Activated CD4-positive, alpha-beta T cell treated with anti-CD3 and anti-CD28 coated beads for 4 hours (primary cell): ENCODE data around the gene VEZF1.
"Not testable (repeated sequence)": the region's sequence is repeated elsewhere in the genome, so short reads cannot be mapped to it uniquely, and the experiment has no call there.

ENCODE experiments used
- DNase-seq, 2 donors: peaks; one replicate each; pipeline ENCODE4 v3.0.0-alpha.2; 2020

Gene VEZF1

DNA sequence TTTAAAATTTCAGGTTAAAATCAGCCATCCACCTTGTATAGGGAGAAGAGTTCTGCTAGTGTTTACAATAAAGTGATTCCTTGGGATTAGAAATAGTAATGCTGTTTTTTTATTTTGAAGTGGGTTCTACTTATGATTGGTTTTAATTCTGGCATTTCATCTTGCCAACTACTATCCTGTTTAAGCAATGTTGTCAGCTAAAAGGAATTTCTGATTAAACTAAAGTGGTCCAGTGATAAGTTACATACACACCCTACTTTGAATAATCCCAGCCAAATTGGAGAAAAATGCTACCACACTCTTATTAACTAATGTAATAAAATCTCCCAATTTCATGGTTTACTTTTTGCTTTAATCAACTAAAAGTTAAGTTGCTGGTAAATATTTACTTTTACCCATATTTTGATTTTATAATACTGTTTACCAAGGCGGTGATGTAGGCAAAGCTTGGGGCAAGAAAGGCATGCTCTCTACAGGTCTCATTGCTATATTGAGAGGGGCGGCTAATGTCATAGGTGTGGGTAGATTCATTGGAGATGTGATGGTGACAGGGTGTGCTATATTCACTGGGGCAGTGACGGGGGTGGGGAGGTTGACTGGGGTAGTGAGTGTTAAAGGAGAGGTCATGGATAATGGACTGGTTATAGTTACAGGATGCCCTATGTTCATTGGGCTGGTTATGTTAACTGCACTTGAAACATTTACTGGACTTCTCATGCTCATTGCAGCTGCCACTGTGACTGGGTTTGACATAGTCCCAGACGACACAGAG, 13.8 kb downstream of the VEZF1 start:
- DNase-seq: not testable (repeated sequence)

DNA sequence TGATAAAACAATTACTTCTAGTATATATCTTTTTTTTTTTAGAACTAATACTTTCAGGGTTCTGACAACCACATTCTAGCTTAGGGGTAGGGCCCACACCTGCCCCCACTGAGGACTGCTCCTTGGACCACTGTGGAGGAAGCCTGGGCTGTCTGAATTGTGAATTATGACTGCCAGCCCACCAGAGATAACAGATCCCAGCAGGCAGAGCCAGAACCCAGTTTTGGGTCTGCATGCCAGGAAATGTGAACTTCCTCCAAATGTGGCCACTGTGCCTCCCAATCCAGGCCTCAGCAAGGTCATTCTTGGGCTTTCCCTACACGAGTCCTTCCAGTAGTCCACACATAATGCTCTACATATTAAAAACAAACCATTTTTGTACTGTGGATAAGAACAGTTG, 15.9 kb downstream of the VEZF1 start:
- no peak for DNase-seq

DNA sequence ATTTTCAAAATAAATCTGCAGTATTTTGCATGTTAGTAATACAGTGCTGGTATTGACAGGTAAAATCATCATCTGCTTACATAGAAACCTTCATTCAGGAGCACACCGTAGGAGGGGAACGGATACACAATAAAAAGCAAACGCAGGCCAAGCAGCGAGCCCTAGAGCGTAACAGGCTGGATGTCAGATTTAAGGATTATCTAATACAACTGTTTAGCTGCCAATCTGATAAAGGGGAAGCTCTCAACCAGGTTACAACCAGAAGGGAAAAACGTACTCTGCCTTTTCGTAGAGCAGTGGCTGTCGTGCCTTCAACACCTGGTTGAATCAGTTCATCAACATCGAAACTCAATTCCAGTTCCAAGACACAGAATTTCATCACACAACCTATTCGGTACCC, 16.5 kb downstream of the VEZF1 start:
- no peak for DNase-seq

DNA sequence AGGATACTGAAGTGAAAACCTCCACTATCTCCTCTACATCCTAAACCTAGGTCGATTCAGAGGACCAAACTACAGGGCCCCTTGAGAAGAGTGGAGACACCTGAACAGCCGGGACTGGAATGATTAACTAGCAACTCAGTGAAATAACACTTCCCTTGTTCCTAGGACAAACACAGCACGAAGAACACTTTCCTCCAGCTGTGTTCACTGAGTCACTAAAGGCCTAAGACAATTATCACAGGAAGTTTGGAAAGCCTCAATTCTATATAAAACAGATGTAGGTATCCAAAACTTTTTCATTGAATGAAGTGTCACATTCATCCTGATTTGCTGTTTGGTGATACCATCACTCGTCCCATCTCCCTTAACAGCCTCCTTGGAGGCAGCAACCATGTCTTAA, 17.3 kb downstream of the VEZF1 start:
- DNase-seq: no peak

DNA sequence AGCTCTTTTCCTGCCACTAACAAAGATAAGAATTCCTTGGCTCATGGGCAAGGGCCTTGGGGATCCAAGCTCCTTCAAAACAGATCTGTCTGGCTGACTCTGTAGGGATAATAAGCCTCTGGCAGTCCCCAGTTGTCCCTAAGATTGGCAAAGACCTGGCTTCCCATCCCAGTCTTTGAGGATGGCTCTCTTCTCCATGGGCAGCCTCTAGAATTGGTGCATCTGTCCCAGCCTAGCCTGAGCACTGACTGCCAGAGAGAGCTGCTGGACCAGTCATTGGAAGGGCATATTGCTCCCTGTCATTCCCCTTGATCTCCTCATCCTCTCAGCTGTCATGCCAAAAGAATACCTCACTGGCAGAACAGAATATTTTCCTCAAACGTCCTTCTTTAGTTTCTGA, 19.6 kb downstream of the VEZF1 start:
- no peak for DNase-seq

DNA sequence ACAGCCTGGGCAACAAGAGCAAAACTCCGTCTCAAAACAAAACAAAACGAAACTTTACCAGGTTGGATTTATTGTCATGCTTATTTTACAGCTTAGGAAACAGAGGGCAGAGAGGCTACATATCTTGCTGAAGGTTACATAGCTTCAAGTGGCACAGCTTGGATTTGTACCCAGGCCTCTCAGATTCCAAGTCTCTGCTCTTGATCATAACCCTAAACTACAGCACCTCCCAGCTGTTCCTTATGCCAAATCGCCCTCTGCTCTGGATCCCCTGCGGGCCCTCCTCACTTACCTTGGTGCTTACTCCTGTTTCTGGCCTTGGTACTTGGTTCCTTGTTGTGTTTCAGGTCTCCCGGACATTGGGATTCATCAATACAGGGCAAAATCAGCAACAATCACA, 21.2 kb downstream of the VEZF1 start:
- no peak for DNase-seq

DNA sequence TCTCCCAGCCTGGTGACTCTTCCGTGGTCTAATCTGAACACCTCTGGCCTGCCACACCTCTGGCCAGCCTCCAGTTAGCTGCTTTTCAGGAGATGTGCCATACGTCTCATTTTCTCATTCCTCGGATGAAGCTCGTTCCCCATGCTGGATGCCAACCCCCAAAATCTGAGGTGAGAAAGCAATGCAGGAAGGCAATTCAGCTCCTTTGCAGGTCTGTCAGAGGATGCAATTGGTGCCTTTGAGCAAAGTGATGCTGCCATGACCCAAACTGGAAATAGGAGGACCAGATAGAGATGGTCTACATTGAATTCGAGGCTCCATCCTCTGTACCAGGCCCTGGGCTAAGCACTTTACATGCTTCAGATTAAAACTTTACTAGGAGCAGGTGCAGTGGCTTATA, 21.8 kb downstream of the VEZF1 start:
- no peak for DNase-seq

DNA sequence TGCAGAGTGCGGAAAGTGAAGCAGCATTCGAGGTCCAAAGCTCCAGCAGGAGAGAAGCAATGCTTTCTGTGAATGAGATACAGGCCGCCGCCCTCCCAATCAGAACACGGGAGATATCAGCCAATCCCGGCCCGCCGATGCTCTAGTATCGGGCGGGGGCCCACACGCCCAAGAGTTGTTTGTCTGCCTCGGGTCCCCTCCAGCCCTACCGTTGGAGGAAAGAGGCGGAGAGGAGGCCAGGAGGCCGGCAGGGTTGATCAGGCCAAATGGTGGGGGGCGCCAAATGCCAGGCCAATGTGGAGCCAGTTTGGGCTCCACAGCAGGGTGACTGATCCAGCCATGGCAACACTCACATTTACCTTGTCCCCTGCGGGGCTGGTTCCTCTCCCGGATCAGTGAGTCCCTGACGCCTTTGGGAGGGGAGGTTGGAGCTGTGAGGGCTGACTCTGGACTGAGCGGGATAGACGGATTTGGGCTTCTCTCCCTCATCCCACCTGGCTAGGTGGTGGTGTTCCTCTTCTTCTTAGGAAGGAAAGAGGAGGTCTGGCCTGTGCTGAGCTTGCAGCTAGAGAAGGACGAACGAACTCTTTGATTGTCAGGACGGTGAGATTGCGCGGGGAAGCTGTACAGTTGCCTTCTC, 22.4 kb downstream of the VEZF1 start:
- no peak for DNase-seq

DNA sequence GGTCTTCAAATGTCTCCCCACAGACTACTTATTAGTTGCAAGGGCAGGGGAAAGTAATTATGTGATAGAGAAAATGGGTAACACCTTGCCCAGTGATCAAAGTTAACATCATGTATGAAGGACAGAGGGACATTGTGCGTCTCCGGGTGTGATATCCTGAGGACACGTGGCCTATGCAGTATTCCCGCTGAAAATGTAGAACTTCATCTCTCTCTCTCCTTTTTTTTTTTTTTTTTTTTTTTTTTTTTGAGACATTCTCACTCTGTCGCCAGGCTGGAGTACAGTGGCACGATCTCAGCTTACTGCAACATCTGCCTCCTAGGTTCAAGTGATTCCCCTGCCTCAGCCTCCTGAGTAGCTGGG, 24.9 kb downstream of the VEZF1 start:
- no peak for DNase-seq

DNA sequence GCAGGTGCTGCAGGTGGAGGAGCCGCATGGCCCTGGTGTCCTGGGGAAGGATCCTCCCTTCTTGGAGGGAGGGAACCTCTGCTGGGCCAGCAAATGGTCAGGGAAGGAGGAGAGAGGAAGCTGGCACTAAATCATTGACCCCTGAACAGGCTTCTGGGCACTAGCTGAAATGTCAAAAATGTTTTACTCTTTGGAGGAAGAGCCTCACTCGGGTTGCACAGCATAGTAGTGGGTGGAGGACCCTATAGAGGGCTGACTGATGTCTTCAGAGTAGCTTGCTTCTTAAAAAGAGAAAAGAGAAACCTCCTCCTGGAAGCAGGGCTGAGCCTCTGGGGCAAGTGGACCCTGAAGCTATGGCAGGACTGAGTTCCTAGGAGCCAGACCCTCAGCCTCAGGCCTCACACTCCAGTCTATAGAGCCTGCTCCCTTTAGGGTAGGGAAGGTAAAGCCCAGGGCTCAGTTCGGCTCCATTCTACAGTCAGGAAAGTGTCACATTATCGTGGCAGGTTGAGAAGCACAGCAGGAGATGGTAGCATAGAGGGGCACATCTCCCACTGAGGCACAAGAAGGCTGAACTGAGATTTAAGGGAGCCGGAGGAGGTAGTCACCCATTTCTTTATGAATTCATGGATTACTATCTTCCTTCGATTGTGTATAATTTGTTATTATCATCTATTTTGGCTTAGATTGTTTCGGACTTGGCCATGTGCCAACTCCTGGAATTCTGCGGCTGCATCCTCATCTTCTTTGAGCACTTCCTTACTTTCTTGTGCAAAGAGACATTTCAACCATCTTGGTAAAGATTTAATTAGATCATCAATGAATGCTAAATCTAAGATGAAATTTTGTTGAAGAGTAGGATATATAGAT, 25.5 kb downstream of the VEZF1 start:
- no peak for DNase-seq

DNA sequence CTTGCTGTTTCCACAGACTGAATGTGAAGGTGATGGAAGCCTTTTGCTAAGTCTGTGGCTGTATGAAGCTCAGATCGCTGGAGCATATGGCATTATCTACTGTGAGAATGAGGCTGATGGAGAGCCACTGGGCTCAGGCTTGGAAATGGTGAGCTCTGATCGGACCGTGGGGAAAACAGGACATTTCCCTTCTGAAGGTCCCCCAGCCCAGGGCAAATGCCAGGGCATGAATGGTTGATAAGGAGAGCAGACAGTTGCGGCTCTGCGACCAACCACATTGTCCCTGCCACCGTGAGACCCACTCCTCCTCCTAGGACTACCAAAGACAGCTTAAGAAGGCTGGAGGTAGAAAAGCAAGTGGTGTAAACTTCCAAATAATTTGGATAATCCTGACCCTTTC, 28.1 kb downstream of the VEZF1 start:
- no peak for DNase-seq

DNA sequence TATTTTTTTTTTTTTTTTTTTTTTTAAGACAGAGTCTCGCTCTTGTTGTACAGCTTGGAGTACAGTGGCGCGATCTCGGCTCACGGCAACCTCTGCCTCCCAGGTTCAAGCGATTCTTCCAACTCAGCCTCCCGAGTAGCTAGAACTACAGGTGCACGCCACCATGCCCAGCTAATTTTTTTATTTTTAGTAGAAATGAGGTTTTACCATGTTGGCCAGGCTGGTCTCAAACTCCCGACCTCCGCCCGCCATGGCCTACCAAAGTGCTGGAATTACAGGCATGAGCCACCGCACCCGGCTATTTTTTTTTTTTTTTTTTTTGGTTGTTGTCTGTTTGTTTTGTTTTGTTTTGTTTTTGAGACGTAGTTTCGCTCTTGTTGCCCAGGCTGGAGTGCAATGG, 29.7 kb downstream of the VEZF1 start:
- not testable (repeated sequence) for DNase-seq

DNA sequence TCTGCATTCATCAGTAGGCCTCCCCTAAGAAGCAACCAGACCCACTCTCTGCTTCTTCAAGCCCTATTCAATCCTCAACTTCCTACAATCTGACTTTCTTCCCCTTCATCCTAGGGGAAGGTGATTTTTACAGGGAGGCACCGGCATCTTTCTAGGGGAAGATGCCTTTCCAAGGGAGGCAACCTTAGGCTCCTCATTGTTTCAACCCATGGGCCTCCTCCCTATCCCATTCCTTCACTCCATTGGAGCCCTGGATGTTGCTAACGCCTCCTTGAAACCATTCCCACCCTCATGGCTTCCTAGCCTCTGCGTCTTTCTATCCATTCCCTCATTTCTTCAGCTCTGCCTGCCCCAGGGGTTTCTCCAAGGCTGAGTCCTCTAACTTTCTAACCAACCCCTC, 30.2 kb downstream of the VEZF1 start:
- DNase-seq: no peak

DNA sequence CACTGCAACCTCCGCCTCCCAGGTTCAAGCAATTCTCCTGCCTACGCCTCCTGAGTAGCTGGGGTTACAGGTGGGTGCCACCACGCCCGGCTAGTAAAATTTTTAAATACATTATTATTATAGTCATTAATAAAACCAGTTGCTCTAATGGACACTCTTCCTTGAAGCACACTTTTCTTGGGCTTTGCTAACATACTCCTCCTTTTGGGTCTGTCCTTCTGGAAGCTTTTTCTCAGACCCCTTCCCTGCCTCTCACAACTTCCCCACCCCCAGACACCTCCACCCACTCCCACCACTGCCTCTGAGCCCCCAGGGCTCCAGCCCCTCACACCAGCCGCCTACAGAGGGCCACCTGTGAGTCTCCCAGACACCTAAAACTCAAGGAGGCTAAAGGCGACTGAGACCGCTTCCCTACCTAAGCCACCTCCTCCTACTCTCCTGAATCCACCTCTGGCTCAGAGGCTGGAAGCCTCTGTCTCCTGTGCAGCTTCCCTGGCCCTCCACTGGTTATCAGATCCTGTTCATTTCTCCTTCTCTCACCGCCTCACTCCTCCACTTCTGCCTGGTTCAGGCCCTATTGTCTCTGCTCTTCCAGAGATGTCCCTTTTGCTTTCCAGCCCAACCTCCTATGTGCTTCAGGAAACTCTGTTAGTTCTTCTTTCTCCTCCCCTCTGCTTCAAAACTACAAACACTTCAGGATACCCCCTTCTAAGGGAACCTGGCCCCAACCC, 30.8 kb downstream of the VEZF1 start:
- no peak for DNase-seq

DNA sequence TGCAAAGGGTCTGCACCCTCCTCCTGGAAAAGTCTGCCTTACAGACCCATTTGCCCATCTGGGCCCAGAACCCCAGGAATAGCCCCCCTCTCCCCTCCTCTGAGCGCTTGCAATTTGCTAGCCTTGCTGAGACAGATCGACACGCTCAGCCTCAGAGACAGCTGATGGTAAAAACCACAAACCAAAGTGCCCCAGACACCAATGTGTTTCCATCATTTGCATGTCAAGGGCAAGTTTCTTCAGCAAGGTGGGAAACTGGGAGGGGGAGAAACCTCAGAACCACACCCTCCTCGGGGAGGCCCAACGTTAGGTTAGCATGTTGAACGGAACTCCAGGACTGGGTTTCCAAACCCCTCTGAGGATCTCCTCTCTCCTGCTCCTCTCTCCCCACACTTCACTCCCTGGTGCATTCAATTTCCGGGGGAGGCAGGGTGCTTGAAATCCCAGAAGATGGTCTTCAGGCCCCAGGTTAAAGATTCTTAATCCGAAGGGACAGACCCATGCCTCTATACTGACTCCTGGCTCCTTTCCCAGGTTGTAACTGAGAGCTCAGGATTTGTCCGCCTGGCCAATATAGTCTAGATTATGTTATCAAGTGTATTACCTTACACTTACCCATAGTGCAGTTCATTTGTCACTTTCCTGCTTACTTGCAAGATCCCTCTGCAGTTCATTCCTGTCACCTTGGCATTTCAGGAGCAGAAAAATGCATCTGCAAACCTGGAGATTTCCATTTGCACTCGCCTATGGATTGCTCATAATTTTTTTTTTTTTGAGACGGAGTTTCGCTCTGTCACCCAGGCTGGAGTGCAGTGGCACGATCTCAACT, 31.5 kb downstream of the VEZF1 start:
- peak; percentile 12 to 25 for DNase-seq

DNA sequence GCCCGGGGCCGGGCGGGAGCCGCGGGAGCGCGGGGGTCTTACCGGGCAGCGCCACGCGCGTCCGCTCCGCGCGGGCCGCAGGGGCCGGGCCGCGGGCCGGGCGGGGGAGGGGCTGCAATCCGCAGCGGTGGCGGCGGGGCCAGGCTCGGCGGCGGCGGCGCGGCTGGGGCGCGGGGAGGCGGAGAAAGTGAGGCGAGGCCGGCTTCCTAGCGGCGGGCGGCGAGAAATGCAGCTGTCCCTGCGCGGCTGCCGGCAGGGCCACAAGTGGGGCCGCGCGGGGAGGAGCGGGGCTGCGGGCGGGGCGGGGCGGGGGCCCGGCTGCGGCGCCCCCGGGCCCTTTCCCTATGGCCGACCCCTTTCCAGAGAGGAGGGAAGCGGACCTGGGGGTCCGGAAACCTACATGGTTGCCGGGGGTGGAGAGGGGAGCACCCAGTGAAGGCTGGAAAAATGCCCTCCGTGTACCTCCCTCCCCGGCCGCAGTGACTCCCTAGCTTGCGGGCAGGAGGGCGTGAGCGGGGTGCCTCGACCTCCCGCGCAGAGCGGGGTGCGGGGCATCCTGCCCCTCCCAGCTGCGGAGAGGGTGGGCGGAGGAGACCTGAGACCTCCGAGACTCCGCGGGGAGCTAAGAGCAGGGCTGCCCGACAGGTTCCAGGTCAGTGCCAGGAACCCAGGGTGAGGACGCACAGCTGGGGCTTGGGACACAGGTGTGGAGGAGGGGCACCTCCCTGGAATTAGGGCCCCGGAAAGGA, 32.7 kb downstream of the VEZF1 start, which contains the start of gene CUEDC1:
Gene CUEDC1, minus strand, starts transcription at position 230 of the 749 bp plus-strand sequence. CDS start 69,848 bp downstream, outside the sequence.
- peak; percentile 64 to 65 for DNase-seq

DNA sequence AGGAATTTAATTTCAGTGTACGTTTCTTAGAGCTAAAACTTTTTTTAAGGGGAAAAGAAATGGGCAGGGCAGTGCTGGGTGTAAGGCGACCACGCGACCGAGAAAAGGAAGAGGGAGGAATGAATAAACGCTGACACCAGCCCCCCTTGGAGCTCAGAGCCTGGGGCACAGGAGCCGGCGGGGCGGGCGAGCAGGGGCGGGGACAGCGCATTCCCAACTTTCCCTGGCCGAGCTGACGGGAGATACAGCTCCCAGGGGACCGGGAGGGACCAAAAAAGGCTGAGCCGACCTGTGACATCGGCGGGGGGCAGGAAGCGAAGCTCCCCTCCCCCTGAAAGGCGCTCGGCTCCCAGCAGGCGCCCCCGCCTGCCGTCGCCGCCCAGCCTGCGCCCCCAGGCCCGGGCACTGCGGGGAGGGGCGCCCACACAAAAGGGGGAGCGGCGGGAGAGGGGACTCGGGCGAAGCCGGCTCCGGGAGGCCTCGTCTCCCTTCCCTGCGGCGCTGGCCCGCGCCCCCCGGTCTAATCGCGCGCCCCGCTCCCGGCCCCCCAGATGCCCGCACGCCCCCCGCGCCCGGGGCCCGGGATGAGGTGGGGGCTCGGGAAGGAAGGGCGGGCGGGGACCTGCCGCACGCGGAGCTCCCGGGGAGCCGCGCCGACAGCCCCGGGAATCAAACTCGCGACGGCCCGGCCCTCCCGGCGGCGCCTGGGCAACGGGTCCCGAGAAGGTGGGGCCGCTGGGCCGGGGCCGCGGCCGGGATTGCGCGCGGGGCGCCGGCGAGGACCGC, 33.5 kb downstream of the VEZF1 start:
- DNase-seq: no peak

DNA sequence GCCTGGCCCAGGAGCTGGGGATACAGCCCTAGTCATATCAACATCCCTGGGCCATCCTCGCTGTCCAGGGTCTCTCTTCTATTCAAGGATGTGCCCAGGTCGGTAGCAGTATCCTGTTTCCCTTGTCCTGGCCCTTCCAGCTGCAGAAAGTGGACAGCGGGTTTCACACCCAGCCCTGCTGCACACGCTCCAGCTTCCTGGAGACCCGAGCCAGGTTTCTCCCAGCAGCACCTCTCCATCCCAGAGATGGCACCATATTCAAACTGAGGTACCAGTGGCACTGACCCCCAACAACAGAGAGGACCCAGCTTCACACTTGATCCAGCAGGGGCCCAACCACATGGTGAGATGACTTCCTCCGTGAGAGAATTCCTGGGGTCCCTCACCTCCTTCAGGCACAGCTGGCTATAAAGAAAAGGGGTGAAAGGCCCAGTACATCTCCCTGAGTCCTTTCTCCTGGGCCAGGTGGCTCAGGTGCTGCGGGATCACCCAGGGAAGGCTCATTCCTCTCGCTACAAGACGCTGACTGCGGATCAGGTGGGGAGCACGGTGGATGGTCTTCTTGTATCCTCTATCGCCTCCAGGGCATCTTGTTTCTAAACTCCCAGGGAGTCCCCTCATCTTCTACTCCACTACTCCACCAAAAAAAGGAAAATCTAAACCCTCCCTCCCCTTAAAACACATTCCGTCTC, 34.2 kb downstream of the VEZF1 start:
- no peak for DNase-seq

DNA sequence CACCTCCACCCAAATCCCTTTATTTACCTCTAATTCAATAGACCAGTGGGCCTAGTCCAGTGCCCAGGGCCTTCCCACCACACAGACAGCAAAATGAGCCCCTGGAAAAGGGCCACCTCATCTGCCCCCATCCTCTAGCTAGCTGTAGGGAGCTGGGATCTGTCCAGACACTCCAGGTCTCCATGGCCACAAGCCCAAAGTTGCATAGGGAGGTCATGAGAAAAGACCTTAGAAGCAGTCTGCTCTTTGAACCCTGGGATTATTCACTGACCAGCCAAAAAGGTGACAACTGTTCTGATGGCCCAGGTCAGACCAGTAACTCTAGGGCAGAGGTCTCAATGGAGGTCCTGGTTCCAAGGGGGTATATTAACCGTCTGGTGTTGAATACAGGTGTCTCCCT, 34.8 kb downstream of the VEZF1 start:
- DNase-seq: no peak

DNA sequence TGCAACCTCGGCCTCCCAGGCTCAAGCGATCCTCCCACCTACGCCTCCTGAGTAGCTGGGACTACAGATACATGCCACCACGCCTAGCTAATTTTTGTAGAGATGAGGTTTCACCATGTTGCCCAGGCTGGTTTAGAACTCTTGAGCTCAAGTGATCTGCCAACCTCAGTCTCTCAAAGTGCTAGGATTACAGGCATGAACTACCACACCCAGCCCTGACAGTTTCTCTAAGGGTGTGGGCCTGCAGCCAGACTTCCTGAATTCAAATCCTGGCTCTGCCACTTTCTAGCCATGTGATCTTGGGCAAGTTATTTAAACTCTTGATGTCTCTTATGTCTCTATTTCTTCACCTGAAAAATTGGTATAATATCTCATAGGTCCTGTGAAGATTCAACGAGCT, 38.4 kb downstream of the VEZF1 start:
- no peak for DNase-seq
